Testis (tissue), 5 donors: ENCODE results near the gene FGF5. TPM values are rescaled to one million over a fixed set of nuclear protein-coding genes. Genes with fewer than 3 reads are reported as not detected.

Experiments used
- DNase-seq: peaks from one replicate; pipeline ENCODE4 v3.0.0-alpha.2; 2019
- H3K27ac ChIP-seq, 2 donors: fragments of 200-600 bp; sonication (generic); one replicate each; pipeline ENCODE4 v1.5.1; 2019
- H3K27me3 ChIP-seq: fragments of 200-600 bp; sonication (generic); one replicate; pipeline ENCODE4 v1.5.1; 2019
- H3K36me3 ChIP-seq: fragments of 200-600 bp; sonication (generic); one replicate; pipeline ENCODE4 v1.5.1; 2017; ENCODE audit warnings: low read depth; ENCODE audit errors: missing control alignments
- H3K4me1 ChIP-seq: fragments of 200-600 bp; sonication (generic); one replicate; pipeline ENCODE4 v1.5.1; 2019
- H3K4me3 ChIP-seq, 2 donors: fragments of 200-600 bp; sonication (generic); one replicate each; pipeline ENCODE4 v1.5.1; 2017 to 2019
- H3K9me3 ChIP-seq: fragments of 200-600 bp; sonication (generic); one replicate; pipeline ENCODE4 v1.5.1; 2017
- CTCF ChIP-seq, 3 experiments: fragments of 450-650 bp in 2 of 3; fragments of 200-600 bp in 1 of 3; sonication (generic) in 1 of 3; IDR thresholded peaks; one replicate each; pipeline ENCODE4 v1.5.1; 2016 to 2019; ENCODE audit warnings: antibody characterized with exemption in 3 of 3, mild to moderate bottlenecking in 2 of 3, moderate library complexity in 1 of 3
- POLR2A ChIP-seq: fragments of 450-650 bp; IDR thresholded peaks from one replicate; pipeline ENCODE4 v1.6.1; 2017; ENCODE audit warnings: antibody characterized with exemption, mild to moderate bottlenecking, moderate library complexity
- WGBS, 2 donors: methylation state at CpG; one replicate each; pipeline ENCODE4 v1.1.5; 2018; 5-methylcytosine and 5-hydroxymethylcytosine counted together
- intact Hi-C: fragments of 100-400 bp; cut with DNase I; formaldehyde crosslinking; loops from one replicate; pipeline ENCODE4 v1.15.1; 2023; ENCODE audit warnings: low total_unique reads
- long read RNA-seq, 2 donors: transcript quantifications; one replicate each; lab custom pipeline, GENCODE V29; 2026
- polyA plus RNA-seq: library from polyadenylated mRNA; stranded (reverse); fragments of 350-450 nt; fragmentation: Illumina TruSeq; extraction: RNeasy Lipid Tissue Mini Kit (QIAGEN cat#74804); gene quantifications from one replicate; pipeline ENCODE4 v1.2.3, GENCODE V29; 2014; ENCODE audit warnings: low read depth, low replicate concordance; ENCODE audit not compliant: insufficient read depth
- total RNA-seq, 2 donors: library from RNA; depleted of rRNA; stranded (reverse); fragments of >200 nt; gene quantifications; one replicate each; pipeline ENCODE4 v1.2.3, GENCODE V29; 2016

FGF5 gene
- total RNA-seq (not detected), polyA plus RNA-seq (not detected)
- long read RNA-seq, donor 1: 0 reads
- long read RNA-seq, donor 2: 0 reads

GRCh38 chr4:80266253-80266901 lies at the start of gene FGF5:
Gene FGF5 (plus strand): TSS chr4:80266664. CDS start chr4:80266825, 161 bp downstream.
- H3K4me3 ChIP-seq: peak within 1 kb of the TSS; percentile 21 to 42
- WGBS, 2 donors: 0% methylated on average over 10 to 50 of the region's 50 CpGs
- no peak for TF ChIP-seq POLR2A
- TF ChIP-seq CTCF (IDR thresholded peaks at IDR 0.05): no peak
- H3K27ac ChIP-seq: no peak within 1 kb of the TSS
- peaks cover 8% of the 10 kb centered on the region for H3K27me3 ChIP-seq
- peak; percentile 27 for DNase-seq
- no peaks in the 10 kb centered on the region for H3K36me3 ChIP-seq
- H3K9me3 ChIP-seq: no peaks in the 10 kb centered on the region
- peaks cover 15% of the 10 kb centered on the region for H3K4me1 ChIP-seq
- intact Hi-C loops: no loop called here

GRCh38 chr4:80219301-80220025 lies 47.0 kb upstream of the FGF5 start:
- Histone ChIP-seq H3K36me3 (no peaks in the 10 kb centered on the region), H3K27ac (no peak overlapping the region), H3K4me3 (no peak overlapping the region), H3K4me1 (no peaks in the 10 kb centered on the region), H3K27me3 (no peaks in the 10 kb centered on the region), H3K9me3 (no peaks in the 10 kb centered on the region)
- TF ChIP-seq CTCF (IDR thresholded peaks at IDR 0.05): no peak
- TF ChIP-seq POLR2A: no peak
- 58% methylated on average over 5 of the region's 5 CpGs for WGBS, 2 donors
- intact Hi-C loops: no loop called here
- no peak for DNase-seq

- intact Hi-C loops: no loop called here
These were observed 45.8 kb upstream of the FGF5 start for GRCh38 chr4:80220711-80221110.

GRCh38 chr4:80221161-80221560 lies 45.3 kb upstream of the FGF5 start:
- Histone ChIP-seq H3K27me3 (no peaks in the 10 kb centered on the region), H3K36me3 (no peaks in the 10 kb centered on the region), H3K4me1 (no peaks in the 10 kb centered on the region), H3K9me3 (no peaks in the 10 kb centered on the region), H3K27ac (no peak overlapping the region), H3K4me3 (no peak overlapping the region)
- intact Hi-C loops: no loop called here
- TF ChIP-seq POLR2A: no peak
- peak in 1 of 3 experiments; percentile 35 for TF ChIP-seq CTCF (IDR thresholded peaks at IDR 0.05)
- no peak for DNase-seq

More at GRCh38 chr4:80220711-80221110, 45.8 kb upstream of the FGF5 start:
- Histone ChIP-seq H3K36me3 (no peaks in the 10 kb centered on the region), H3K4me3 (no peak overlapping the region), H3K27ac (no peak overlapping the region), H3K4me1 (no peaks in the 10 kb centered on the region), H3K9me3 (no peaks in the 10 kb centered on the region), H3K27me3 (no peaks in the 10 kb centered on the region)
- no peak for DNase-seq
- WGBS, 2 donors: 41 to 52% methylated on average over 3 of the region's 3 CpGs
- TF ChIP-seq POLR2A (no peak), CTCF (IDR thresholded peaks at IDR 0.05) (no peak)
